ENCODE data around the gene PLEKHB2. TPM values are rescaled to one million over a fixed set of nuclear protein-coding genes. Genes with fewer than 3 reads are reported as not detected.
A peak's percentile ranks its signal among the peaks of the same experiment; 100 is the strongest.

Gene PLEKHB2
- total RNA-seq, 3 donors from 2014 or later, result 73.8 to 129 (median 124) TPM

GRCh38 chr2:131093006-131093695, 12.0 kb upstream of the PLEKHB2 start, which contains the start of gene FAM168B:
FAM168B (minus strand) TSS chr2:131093460; CDS start chr2:131082646, 10,814 bp downstream.
- ATAC-seq, result peak; percentile 97
- intact Hi-C loops (cut with DNase I, micrococcal nuclease), result no loop called here
- H3K4me3 ChIP-seq, result peak within 1 kb of the TSS; percentile 61
- DNase-seq, result peak; percentile 91 to 95 (median 94)
- no peaks in the 10 kb centered on the region for H3K9me3 ChIP-seq
- H3K4me1 ChIP-seq (ENCODE audit: low read depth), result peaks cover 17% of the 10 kb centered on the region
- H3K36me3 ChIP-seq (ENCODE audit: low read depth), result peaks cover 7% of the 10 kb centered on the region
- no peak for TF ChIP-seq CTCF (IDR thresholded peaks at IDR 0.05)

DNA sequence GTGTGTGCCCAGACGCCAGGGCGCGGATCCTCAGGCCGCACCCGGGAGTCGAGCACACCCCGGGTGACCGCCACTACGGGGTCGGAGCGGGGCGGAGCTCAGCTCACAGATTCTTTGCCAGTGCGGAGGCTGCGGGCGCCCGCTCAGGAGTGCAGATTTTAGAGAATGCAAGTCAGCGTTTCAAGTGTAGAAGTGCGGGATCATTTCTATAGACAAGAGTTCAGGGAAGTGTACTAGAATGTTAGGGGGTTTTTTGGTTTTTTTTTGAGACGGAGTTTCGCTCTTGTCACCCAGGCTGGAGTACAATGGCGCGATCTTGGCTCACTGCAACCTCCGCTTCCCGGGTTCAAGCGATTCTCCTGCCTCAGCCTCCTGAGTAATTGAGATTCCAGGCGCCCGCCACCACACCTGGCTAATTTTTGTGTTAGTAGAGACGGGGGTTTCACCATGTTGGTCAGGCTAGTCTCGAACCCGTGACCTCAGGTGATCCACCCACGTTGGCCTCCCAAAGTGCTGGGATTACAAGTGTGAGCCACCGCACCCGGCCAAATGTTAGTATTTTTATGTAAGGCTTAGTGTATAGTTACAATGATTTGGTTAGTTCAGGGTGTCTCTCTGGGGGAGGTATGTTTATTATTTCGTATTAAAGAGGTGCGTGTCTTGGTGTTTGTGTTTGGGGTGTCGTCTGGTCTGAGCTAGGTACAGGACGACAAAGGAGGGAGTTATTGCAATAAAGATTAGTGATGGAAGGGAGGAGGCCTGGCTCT, 11.3 kb upstream of the PLEKHB2 start:
- Histone ChIP-seq H3K9me3 (no peaks in the 10 kb centered on the region), H3K4me3 (peak overlapping the region; percentile 61), H3K4me1 (ENCODE audit: low read depth) (peaks cover 17% of the 10 kb centered on the region), H3K36me3 (ENCODE audit: low read depth) (peaks cover 2% of the 10 kb centered on the region)
- ATAC-seq, result peak; percentile 74
- no peak for TF ChIP-seq CTCF (IDR thresholded peaks at IDR 0.05)
- peak; percentile 41 to 61 (median 56) for DNase-seq
- intact Hi-C loops (cut with DNase I, micrococcal nuclease), result no loop called here

DNA sequence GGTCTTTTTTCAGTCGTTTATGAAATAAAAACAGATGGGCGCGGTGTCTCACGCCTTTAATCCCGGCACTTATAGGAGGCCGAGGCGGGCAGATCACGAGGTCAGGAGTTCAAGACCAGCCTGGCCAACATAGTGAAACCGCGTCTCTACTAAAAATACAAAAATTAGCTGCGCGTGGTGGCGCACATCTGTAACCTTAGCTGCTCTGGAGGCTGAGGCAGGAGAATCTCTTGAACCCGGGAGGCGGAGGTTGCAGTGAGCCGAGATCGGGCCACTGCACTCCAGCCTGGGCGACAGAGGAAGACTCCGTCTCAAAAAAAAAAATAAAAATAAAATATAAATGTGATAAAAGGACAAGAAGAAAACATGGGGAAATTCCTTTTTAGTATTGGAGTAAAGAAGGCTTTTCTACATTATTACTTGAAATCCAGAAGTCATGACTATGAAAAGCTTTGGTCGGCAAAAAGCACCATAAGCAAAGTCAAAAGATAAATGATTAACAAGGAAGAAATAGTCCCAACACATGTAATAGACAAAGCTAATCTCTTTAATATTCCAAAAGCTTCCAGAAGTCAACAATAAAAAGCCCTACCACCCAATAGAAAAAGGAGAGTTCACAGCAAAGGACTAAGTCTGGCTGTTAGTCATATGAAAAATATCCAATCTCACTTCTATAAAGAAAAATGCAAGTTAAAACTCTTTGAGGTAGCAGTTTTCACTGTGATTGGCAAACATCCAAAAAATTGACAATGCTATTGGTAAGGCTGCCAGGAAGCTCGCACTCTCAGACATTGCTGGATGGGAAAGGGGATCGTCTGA, 10.5 kb upstream of the PLEKHB2 start:
- DNase-seq, result peak in 1 of 3 donors; percentile 23

DNA sequence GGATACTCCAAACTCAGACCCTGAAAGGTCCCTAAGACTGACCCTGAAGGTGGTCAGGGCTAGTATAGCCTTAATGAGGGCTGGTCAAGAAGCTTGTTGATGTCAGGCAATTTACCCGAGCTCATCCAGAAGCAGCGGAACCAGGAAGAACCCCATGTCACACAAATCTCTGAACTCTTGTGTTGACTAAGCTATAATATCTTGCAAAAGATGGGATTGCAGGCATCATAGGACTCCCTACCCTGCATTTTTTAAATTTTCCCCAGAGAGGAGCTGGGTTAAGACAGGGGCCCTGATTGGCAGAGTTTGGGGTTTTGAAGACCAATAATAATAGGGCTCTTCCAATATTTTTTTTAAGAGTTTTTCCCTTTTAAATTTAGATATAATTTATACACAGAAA, 2.0 kb upstream of the PLEKHB2 start:
- ATAC-seq, result no peak
- no peak overlapping the region for H3K4me3 ChIP-seq
- peaks cover 19% of the 10 kb centered on the region for H3K4me1 ChIP-seq (ENCODE audit: low read depth)
- DNase-seq, result no peak
- intact Hi-C loops (cut with DNase I, micrococcal nuclease), result no loop called here
- H3K36me3 ChIP-seq (ENCODE audit: low read depth), result peaks cover 6% of the 10 kb centered on the region
- no peak for TF ChIP-seq CTCF (IDR thresholded peaks at IDR 0.05)
- H3K9me3 ChIP-seq, result no peaks in the 10 kb centered on the region

More for the DNA sequence above, 10.5 kb upstream of the PLEKHB2 start:
- Histone ChIP-seq H3K4me1 (ENCODE audit: low read depth) (peaks cover 17% of the 10 kb centered on the region), H3K4me3 (no peak overlapping the region), H3K36me3 (ENCODE audit: low read depth) (no peaks in the 10 kb centered on the region), H3K9me3 (no peaks in the 10 kb centered on the region)
- intact Hi-C loops (cut with DNase I, micrococcal nuclease), result no loop called here
- ATAC-seq, result no peak
- TF ChIP-seq CTCF (IDR thresholded peaks at IDR 0.05), result no peak

- ATAC-seq (peak; percentile 75), DNase-seq (peak in 2 of 3 donors; percentile 65 to 86)
- no peak for TF ChIP-seq CTCF (IDR thresholded peaks at IDR 0.05)
- intact Hi-C loops (cut with DNase I, micrococcal nuclease), result no loop called here
- peaks cover 6% of the 10 kb centered on the region for H3K36me3 ChIP-seq (ENCODE audit: low read depth)
- H3K4me3 ChIP-seq, result peak overlapping the region; percentile 94
- H3K4me1 ChIP-seq (ENCODE audit: low read depth), result peaks cover 19% of the 10 kb centered on the region
- H3K9me3 ChIP-seq, result no peaks in the 10 kb centered on the region
These were observed 515 bp upstream of the PLEKHB2 start for GRCh38 chr2:131104487-131105155.
